H1 (cell line): ENCODE data around the gene A2ML1. TPM values are rescaled to one million over a fixed set of nuclear protein-coding genes. Genes with fewer than 3 reads are reported as not detected.
A peak's percentile ranks its signal among the peaks of the same experiment; 100 is the strongest.

Source experiments
- CTCF ChIA-PET: fragments of 300-600 bp; sonication (Branson Sonifier 250); formaldehyde crosslinking; loops from one replicate; lab custom pipeline; 2021; ENCODE audit not compliant: partially characterized antibody; lab: Charles Lee
- POLR2A ChIA-PET: fragments of 300-600 bp; sonication (Branson Sonifier 250); formaldehyde crosslinking; loops from one replicate; lab custom pipeline; 2021; ENCODE audit warnings: inconsistent platforms; ENCODE audit not compliant: partially characterized antibody; lab: Charles Lee
- DNase-seq, 2 experiments: peaks; one replicate each; pipeline versions ENCODE4 v3.0.0 to v3.0.0-alpha.2; 2010 to 2022; ENCODE audit warnings: low spot score in 2 of 2, low read depth in 1 of 2, mixed read lengths in 1 of 2
- FAIRE-seq: peaks from 2 replicates; lab custom pipeline; 2011; peaks lifted over from hg19 to GRCh38; lab: Jason Lieb, UNC
- H2AFZ ChIP-seq: 2 replicates; pipeline ENCODE4 v1.8.1; 2012; ENCODE audit warnings: low read length, inconsistent platforms
- H2AK5ac ChIP-seq: 2 replicates; pipeline ENCODE4 v1.6.1; 2013; ENCODE audit warnings: low read depth, low read length
- H2BK120ac ChIP-seq: replicated peaks from 2 replicates; pipeline ENCODE3; 2013; ENCODE audit warnings: low read depth, low read length, inconsistent platforms
- H2BK12ac ChIP-seq: 2 replicates; pipeline ENCODE4 v1.6.1; 2013; ENCODE audit warnings: low read depth, low read length
- H2BK15ac ChIP-seq: 2 replicates; pipeline ENCODE4 v1.6.1; 2013; ENCODE audit warnings: low read length
- H2BK20ac ChIP-seq: 2 replicates; pipeline ENCODE4 v1.6.1; 2013; ENCODE audit warnings: low read length
- H2BK5ac ChIP-seq: 2 replicates; pipeline ENCODE4 v1.6.1; 2013; ENCODE audit warnings: low read depth, low read length
- H3K14ac ChIP-seq: 2 replicates; pipeline ENCODE4 v1.6.1; 2013; ENCODE audit warnings: inconsistent platforms; ENCODE audit not compliant: insufficient read length
- H3K18ac ChIP-seq: 2 replicates; pipeline ENCODE4 v1.6.1; 2013; ENCODE audit warnings: low read length; ENCODE audit errors: extremely low read depth
- H3K23ac ChIP-seq: 2 replicates; pipeline ENCODE4 v1.6.1; 2013; ENCODE audit warnings: inconsistent platforms; ENCODE audit not compliant: insufficient read length
- H3K23me2 ChIP-seq: 2 replicates; pipeline ENCODE4 v1.6.1; 2013; ENCODE audit warnings: low read depth, low read length
- H3K27ac ChIP-seq: 2 replicates; pipeline ENCODE4 v1.6.1; 2011; ENCODE audit warnings: low read depth, low read length, inconsistent platforms
- H3K27me3 ChIP-seq, 4 experiments: replicated peaks in 1 of 4; 1 replicate in 1 of 4; 2 replicates in 3 of 4; pipeline versions ENCODE4 v1.6.1 to v1.8.1; 2011 to 2013; ENCODE audit warnings: low read length in 3 of 4, mild to moderate bottlenecking in 3 of 4, inconsistent platforms in 2 of 4, mixed read lengths in 2 of 4, moderate library complexity in 1 of 4; ENCODE audit not compliant: control insufficient read depth in 3 of 4, insufficient read depth in 3 of 4; ENCODE audit errors: extremely low read depth in 1 of 4
- H3K36me3 ChIP-seq, 4 experiments: 2 replicates each; pipeline versions ENCODE4 v1.6.1 to v1.8.1; 2011 to 2013; ENCODE audit warnings: mild to moderate bottlenecking in 4 of 4, low read length in 3 of 4, moderate library complexity in 2 of 4, control low read depth in 1 of 4, inconsistent platforms in 1 of 4; ENCODE audit not compliant: insufficient read depth in 4 of 4, control insufficient read depth in 2 of 4
- H3K4ac ChIP-seq: replicated peaks from 2 replicates; pipeline ENCODE3; 2013; ENCODE audit warnings: low read length, low read depth, mixed read lengths, inconsistent platforms; ENCODE audit not compliant: insufficient read length
- H3K4me1 ChIP-seq, 4 experiments: replicated peaks in 1 of 4; 1 replicate in 1 of 4; 2 replicates in 3 of 4; pipeline versions ENCODE4 v1.6.1 to v1.8.1; 2011 to 2013; ENCODE audit warnings: low read length in 3 of 4, inconsistent platforms in 2 of 4, mixed read lengths in 1 of 4; ENCODE audit not compliant: insufficient read depth in 4 of 4, control insufficient read depth in 3 of 4
- H3K4me2 ChIP-seq, 2 experiments: 2 replicates each; pipeline versions ENCODE4 v1.6.1 to v1.8.1; 2011 to 2013; ENCODE audit warnings: low read depth in 2 of 2, low read length in 2 of 2, control low read depth in 1 of 2, inconsistent platforms in 1 of 2, mild to moderate bottlenecking in 1 of 2; ENCODE audit not compliant: insufficient read depth in 1 of 2
- H3K4me3 ChIP-seq, 4 experiments: fragments of 200-600, 300-600 bp in 1 of 4; sonication (generic), shearing (Covaris generic), sonication (Bioruptor Twin) in 1 of 4; 2 replicates each; pipeline versions ENCODE4 v1.5.1 to v1.8.1; 2011 to 2016; ENCODE audit warnings: low read length in 4 of 4, low read depth in 3 of 4, control low read depth in 2 of 4, inconsistent platforms in 2 of 4, mild to moderate bottlenecking in 2 of 4, mixed read lengths in 1 of 4, moderate library complexity in 1 of 4; ENCODE audit not compliant: insufficient read depth in 2 of 4; ENCODE audit errors: extremely low read depth in 1 of 4
- H3K56ac ChIP-seq: replicated peaks from 2 replicates; pipeline ENCODE3; 2013; ENCODE audit warnings: low read depth, mild to moderate bottlenecking, mixed read lengths, low read length, inconsistent platforms; ENCODE audit not compliant: insufficient read length
- H3K79me1 ChIP-seq: 2 replicates; pipeline ENCODE4 v1.6.1; 2013; ENCODE audit warnings: low read depth, low read length, control low read depth
- H3K79me2 ChIP-seq, 2 experiments: 2 replicates each; pipeline versions ENCODE4 v1.6.1 to v1.8.1; 2012 to 2013; ENCODE audit warnings: low read length in 2 of 2, mild to moderate bottlenecking in 2 of 2, inconsistent platforms in 1 of 2; ENCODE audit not compliant: insufficient read depth in 2 of 2, control insufficient read depth in 1 of 2
- H3K9ac ChIP-seq, 4 experiments: replicated peaks in 1 of 4; 1 replicate in 1 of 4; 2 replicates in 3 of 4; pipeline versions ENCODE4 v1.6.1 to v1.8.1; 2011 to 2013; ENCODE audit warnings: low read depth in 3 of 4, low read length in 3 of 4, control low read depth in 2 of 4, mild to moderate bottlenecking in 2 of 4, moderate library complexity in 2 of 4, inconsistent platforms in 1 of 4; ENCODE audit errors: extremely low read depth in 1 of 4
- H3K9me3 ChIP-seq, 2 experiments: 2 replicates each; pipeline versions ENCODE4 v1.6.1 to v1.8.1; 2012 to 2013; ENCODE audit warnings: mild to moderate bottlenecking in 2 of 2, moderate library complexity in 2 of 2, control low read depth in 1 of 2, inconsistent platforms in 1 of 2, low read depth in 1 of 2, low read length in 1 of 2, mixed read lengths in 1 of 2; ENCODE audit not compliant: insufficient read depth in 2 of 2
- H4K20me1 ChIP-seq, 2 experiments: replicated peaks in 1 of 2; 2 replicates each; pipeline versions ENCODE3 to v1.8.1; 2011 to 2013; ENCODE audit warnings: inconsistent platforms in 2 of 2, low read length in 2 of 2, mild to moderate bottlenecking in 1 of 2; ENCODE audit not compliant: insufficient read depth in 2 of 2, control insufficient read depth in 1 of 2
- H4K5ac ChIP-seq: 2 replicates; pipeline ENCODE4 v1.6.1; 2013; ENCODE audit warnings: low read length, low read depth, mixed read lengths, inconsistent platforms; ENCODE audit not compliant: insufficient read length
- H4K8ac ChIP-seq: 2 replicates; pipeline ENCODE4 v1.8.0; 2013; ENCODE audit warnings: mild to moderate bottlenecking, moderate library complexity, low read length, inconsistent platforms; ENCODE audit not compliant: insufficient read depth; ENCODE audit errors: extremely low read depth
- H4K91ac ChIP-seq: replicated peaks from 2 replicates; pipeline ENCODE3; 2013; ENCODE audit warnings: low read length, mixed read lengths, inconsistent platforms; ENCODE audit not compliant: insufficient read length
- BRCA1 ChIP-seq: IDR thresholded peaks from 2 replicates; pipeline ENCODE4 v1.6.1; 2012; ENCODE audit warnings: low read depth, low read length, improper control_type of control experiment
- CEBPB ChIP-seq: IDR thresholded peaks from 2 replicates; pipeline ENCODE4 v1.6.1; 2012; ENCODE audit warnings: low read depth, low read length
- EGR1 ChIP-seq: IDR thresholded peaks from 2 replicates; pipeline ENCODE4 v1.6.1; 2011; ENCODE audit warnings: low read depth, low read length, borderline replicate concordance
- HDAC6 ChIP-seq: IDR thresholded peaks from one replicate; pipeline ENCODE4 v1.7.1; 2012; ENCODE audit warnings: low read depth, mild to moderate bottlenecking, inconsistent platforms, low read length, moderate library complexity
- NRF1 ChIP-seq: IDR thresholded peaks from 2 replicates; pipeline ENCODE4 v1.6.1; 2011; ENCODE audit warnings: mild to moderate bottlenecking, low read depth, low read length, improper control_type of control experiment
- RAD21 ChIP-seq, 2 experiments: IDR thresholded peaks in 1 of 2; conservative IDR thresholded peaks in 1 of 2; 2 replicates each; pipeline ENCODE4 v1.6.1; 2011; ENCODE audit warnings: low read depth in 2 of 2, low read length in 2 of 2, improper control_type of control experiment in 1 of 2, inconsistent platforms in 1 of 2, mild to moderate bottlenecking in 1 of 2, moderate library complexity in 1 of 2
- SIRT6 ChIP-seq: IDR thresholded peaks from one replicate; pipeline ENCODE4 v1.7.1; 2012; ENCODE audit warnings: low read length, inconsistent platforms
- SP1 ChIP-seq: IDR thresholded peaks from 2 replicates; pipeline ENCODE4 v1.6.1; 2011; ENCODE audit warnings: low read depth, low read length
- WGBS, 2 experiments: shearing (Covaris generic) in 1 of 2; methylation state at CpG; one replicate each; pipeline versions ENCODE4 v1.1.6 to v1.1.7; 2013 to 2015; ENCODE audit warnings: low lambda C conversion rate in 2 of 2, mixed read lengths in 2 of 2, inconsistent platforms in 1 of 2, low coverage in 1 of 2, missing lambda C conversion rate in 1 of 2; ENCODE audit not compliant: insufficient replicate concordance in 2 of 2, insufficient coverage in 1 of 2, insufficient read length in 1 of 2; ENCODE audit errors: extremely low coverage in 1 of 2, missing lambda C conversion rate in 1 of 2; 5-methylcytosine and 5-hydroxymethylcytosine counted together
- polyA plus RNA-seq, 7 experiments: library from polyadenylated mRNA; depleted of rRNA in 3 of 7; stranded (reverse) in 5 of 7; unstranded in 2 of 7; fragments of >200 nt in 5 of 7; fragments of 200-250 nt in 2 of 7; gene quantifications; 1 replicate in 5 of 7; 2 replicates in 1 of 7; 4 replicates in 1 of 7; pipeline versions ENCODE4 v1.2.1 to v1.2.3, GENCODE V29; 2011 to 2013; ENCODE audit warnings: missing spikeins in 2 of 7, mixed read lengths in 2 of 7
- total RNA-seq: library from RNA; stranded (reverse); fragmentation: NEBNext Ultra II Directional; extraction: Animal tissue kit (Norgen Biotek cat#: 25700); gene quantifications from 2 replicates; pipeline ENCODE4 v1.2.1, GENCODE V29; 2021

A2ML1 gene
- total and polyA plus RNA-seq, 2 of the 8 experiments (the other 6 are each of a cell fraction or from before 2014, with no cell fraction given): 10.2 to 10.3 TPM

DNA sequence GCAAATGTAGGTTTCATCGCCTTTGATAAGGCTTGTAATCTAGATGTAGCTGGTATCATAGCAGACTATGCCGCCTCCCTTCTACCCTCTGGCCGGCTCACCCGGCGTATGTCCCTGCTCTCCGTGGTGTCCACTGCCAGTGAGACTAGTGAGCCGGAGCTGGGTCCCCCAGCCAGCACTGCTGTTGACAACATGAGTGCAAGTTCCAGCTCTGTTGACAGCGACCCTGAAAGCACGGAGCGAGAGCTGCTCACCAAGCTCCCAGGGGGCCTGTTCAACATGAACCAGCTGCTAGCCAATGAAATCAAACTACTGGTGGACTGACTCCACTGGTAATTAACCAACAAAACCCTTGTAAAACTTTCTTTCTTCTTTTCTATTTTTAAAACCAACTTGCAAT is 49.0 kb upstream of the A2ML1 start:
- H3K79me2 ChIP-seq: peaks cover 0 to 28% of the 10 kb centered on the region in 2 experiments; a peak in 1 of 4 replicates
- no peak overlapping the region for H2BK120ac ChIP-seq
- H3K4ac ChIP-seq: no peak overlapping the region
- H4K5ac ChIP-seq: no peak overlapping the region
- no peak overlapping the region for H2BK5ac ChIP-seq
- no peak overlapping the region for H3K9ac ChIP-seq
- H3K9me3 ChIP-seq: no peaks in the 10 kb centered on the region
- no peak for FAIRE-seq
- TF ChIP-seq SP1 (no peak), RAD21 (IDR thresholded peaks at IDR 0.05 in 1 of 2, conservative IDR thresholded peaks at IDR 0.05 in 1 of 2; ENCODE audit: low read depth in 2 of 2, low read length in 2 of 2) (no peak), BRCA1 (no peak), EGR1 (no peak), HDAC6 (no peak), NRF1 (no peak), CEBPB (no peak), SIRT6 (no peak)
- TF ChIP-seq, all 59 proteins: peak for 0
- Histone ChIP-seq H3K36me3 (peaks cover 0 to 25% (median 5%) of the 10 kb centered on the region in 4 experiments; a peak in 5 of 8 replicates), H2AK5ac (no peak overlapping the region), H3K56ac (no peak overlapping the region), H3K27me3 (no peaks in the 10 kb centered on the region), H3K4me3 (no peak overlapping the region), H4K20me1 (peaks cover 0 to 5% of the 10 kb centered on the region in 2 experiments), H3K79me1 (no peaks in the 10 kb centered on the region), H3K23ac (no peak overlapping the region), H2BK15ac (no peak overlapping the region), H3K27ac (0 out of 2 replicates have a peak overlapping the region, but pooled peaks have one; percentile 33), H2BK20ac (no peak overlapping the region), H4K8ac (no peak overlapping the region), H4K91ac (no peak overlapping the region), H3K14ac (no peak overlapping the region), H2AFZ (no peak overlapping the region), H3K23me2 (no peaks in the 10 kb centered on the region), H3K18ac (no peak overlapping the region), H3K4me2 (no peak overlapping the region), H2BK12ac (no peak overlapping the region), H3K4me1 (no peaks in the 10 kb centered on the region)
- ChIA-PET CTCF (interaction anchor here (0.9 to 3.0 kb wide), 2 partner anchors 51 to 228 kb away, joined by 3 to 10 read pairs; no protein-coding TSS in a partner anchor), POLR2A (no interaction called here)
- WGBS, 2 experiments: 93% methylated on average over 10 of the region's 10 CpGs; no CpG with 5 or more reads in 1 of the 2 experiments
- DNase-seq: no peak
